ENCODE measurements around the gene PADI4.

The PADI4 gene

GRCh38 chr1:17375651-17376050, 67.7 kb downstream of the PADI4 start:
- TF ChIP-seq ZNF155 (tag by site-specific recombination; IDR thresholded peaks at IDR 0.05): no peak
- TF ChIP-seq KLF1 (tag by site-specific recombination; IDR thresholded peaks at IDR 0.05): no peak
- no peak for TF ChIP-seq ZNF133 (tag by site-specific recombination; IDR thresholded peaks at IDR 0.05)
- no peak for TF ChIP-seq ZNF302 (tag by site-specific recombination; IDR thresholded peaks at IDR 0.05; ENCODE audit: low read depth)
- TF ChIP-seq ZNF169 (tag by site-specific recombination; IDR thresholded peaks at IDR 0.05): no peak
- no peak for TF ChIP-seq ZNF148 (tag by site-specific recombination; IDR thresholded peaks at IDR 0.05; ENCODE audit: borderline replicate concordance)
- TF ChIP-seq ZNF114 (tag by site-specific recombination; IDR thresholded peaks at IDR 0.05): no peak
- TF ChIP-seq KLF16 (tag by site-specific recombination; IDR thresholded peaks at IDR 0.05): no peak
- no peak for TF ChIP-seq ZSCAN30 (tag by site-specific recombination; IDR thresholded peaks at IDR 0.05)
- TF ChIP-seq ZBTB48 (tag by site-specific recombination; IDR thresholded peaks at IDR 0.05): no peak
- no peak for TF ChIP-seq ZNF449 (tag by site-specific recombination; IDR thresholded peaks at IDR 0.05)
- TF ChIP-seq REST (tag by site-specific recombination; IDR thresholded peaks at IDR 0.05): no peak
- TF ChIP-seq ZFP37 (tag by site-specific recombination; IDR thresholded peaks at IDR 0.05): no peak
- TF ChIP-seq ZNF677 (tag by site-specific recombination; IDR thresholded peaks at IDR 0.05): no peak
- no peak for TF ChIP-seq ZNF558 (tag by site-specific recombination; IDR thresholded peaks at IDR 0.05)
- no peak for TF ChIP-seq ZNF16 (tag by site-specific recombination; IDR thresholded peaks at IDR 0.05; ENCODE audit: low read depth)
- no peak for TF ChIP-seq OSR2 (tag by site-specific recombination; IDR thresholded peaks at IDR 0.05)
- no peak for TF ChIP-seq ZNF202 (tag by site-specific recombination; IDR thresholded peaks at IDR 0.05; ENCODE audit: borderline replicate concordance)
- TF ChIP-seq ZNF48 (tag by site-specific recombination; IDR thresholded peaks at IDR 0.05): no peak
- TF ChIP-seq ZFP3 (tag by site-specific recombination; IDR thresholded peaks at IDR 0.05; ENCODE audit: low read depth): no peak
- no peaks in the 10 kb centered on the region for H3K9me3 ChIP-seq (ENCODE audit: control insufficient read depth, insufficient read depth, low read depth, low read length)
- ChIA-PET POLR2A (no interaction called here), CTCF (interaction anchor here (0.6 kb wide), 1 partner anchor 120 kb away, joined by 5 read pairs; no protein-coding TSS in a partner anchor)
- H3K4me1 ChIP-seq (ENCODE audit: control insufficient read depth, insufficient read depth, low read length): no peaks in the 10 kb centered on the region
- H3K4me3 ChIP-seq (ENCODE audit: low read depth, low read length): no peak overlapping the region
- H3K36me3 ChIP-seq (ENCODE audit: control insufficient read depth in 2 of 2, insufficient read depth in 1 of 2, low read length in 2 of 2): no peaks in the 10 kb centered on the region
- no peak overlapping the region for H3K27ac ChIP-seq (ENCODE audit: extremely low read depth, low read depth, low read length)
